ENCODE measurements around the gene SYCE3.

Gene SYCE3

GRCh38 chr22:50532824-50533796 is 29.6 kb downstream of the SYCE3 start:
- in situ Hi-C loops (cut with HindIII; ENCODE audit: low sequenced_read_pairs) = no loop called here

DNA sequence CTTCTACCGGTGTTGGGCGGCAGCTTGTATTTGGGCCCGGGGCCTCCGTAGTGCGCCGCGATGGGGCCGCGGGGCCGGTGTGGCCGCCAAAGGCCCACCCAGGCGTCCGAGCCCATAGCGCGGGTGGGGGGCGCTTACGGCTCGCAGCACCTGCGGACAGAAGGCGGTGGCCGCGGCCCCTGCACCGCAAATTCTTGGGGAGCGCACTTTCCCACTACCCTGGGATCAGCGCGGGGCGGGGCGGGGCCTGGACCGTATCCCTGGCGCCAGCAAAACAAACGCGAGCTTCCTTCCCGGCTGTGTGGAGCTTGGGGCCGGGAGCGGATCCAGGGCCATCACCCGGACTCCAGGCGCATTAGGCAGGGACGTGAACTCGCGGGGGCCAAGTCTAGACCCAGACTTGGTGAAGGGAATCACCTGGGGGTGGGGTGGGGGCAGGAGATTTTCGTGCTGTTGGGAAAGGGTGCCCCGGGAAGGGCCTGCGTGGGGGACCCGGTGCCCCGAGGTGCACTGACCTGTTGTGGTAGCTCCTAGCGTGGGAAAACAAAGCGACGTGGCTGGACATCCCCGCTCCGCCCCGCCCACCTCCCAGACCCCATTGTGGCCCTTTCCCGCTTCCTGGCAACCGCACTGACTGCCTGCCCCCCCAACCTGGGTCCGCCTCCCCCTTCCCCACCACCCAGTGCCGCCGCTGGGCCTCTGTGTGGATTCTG is 30.6 kb downstream of the SYCE3 start:
- in situ Hi-C loops (cut with HindIII; ENCODE audit: low sequenced_read_pairs) = no loop called here

- in situ Hi-C loops (cut with HindIII; ENCODE audit: low sequenced_read_pairs) = no loop called here
Measured at GRCh38 chr22:50531546-50531961, 31.2 kb downstream of the SYCE3 start.

GRCh38 chr22:50530877-50531545 is 31.7 kb downstream of the SYCE3 start:
- in situ Hi-C loops (cut with HindIII; ENCODE audit: low sequenced_read_pairs) = no loop called here

DNA sequence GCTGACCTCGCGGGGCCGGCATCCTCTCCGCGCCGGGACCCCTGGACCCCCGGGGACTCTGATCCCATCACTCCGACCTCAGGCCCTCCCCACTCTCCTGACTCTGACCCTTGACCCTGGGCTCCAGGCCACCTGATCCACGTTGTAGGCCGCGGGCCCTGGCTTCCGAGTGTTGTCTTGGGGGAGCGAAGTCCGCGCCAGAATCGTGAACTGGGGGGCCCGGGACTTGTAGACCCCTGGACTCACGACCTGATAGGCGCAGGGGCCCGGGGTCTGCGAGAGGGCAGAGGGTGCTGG is 32.2 kb downstream of the SYCE3 start:
- in situ Hi-C loops (cut with HindIII; ENCODE audit: low sequenced_read_pairs) = no loop called here

- in situ Hi-C loops (cut with HindIII; ENCODE audit: low sequenced_read_pairs) = no loop called here
Measured at GRCh38 chr22:50529897-50530579, 32.7 kb downstream of the SYCE3 start, which contains the start of gene TYMP. TSS of gene TYMP (minus strand) at chr22:50530012. CDS start at chr22:50529709, 303 bp downstream.

GRCh38 chr22:50529416-50529896 is 33.3 kb downstream of the SYCE3 start:
- in situ Hi-C loops (cut with HindIII; ENCODE audit: low sequenced_read_pairs) = no loop called here

GRCh38 chr22:50528682-50529415 is 33.9 kb downstream of the SYCE3 start:
- in situ Hi-C loops (cut with HindIII; ENCODE audit: low sequenced_read_pairs) = no loop called here

GRCh38 chr22:50527921-50528681 is 34.6 kb downstream of the SYCE3 start:
- in situ Hi-C loops (cut with HindIII; ENCODE audit: low sequenced_read_pairs) = no loop called here

DNA sequence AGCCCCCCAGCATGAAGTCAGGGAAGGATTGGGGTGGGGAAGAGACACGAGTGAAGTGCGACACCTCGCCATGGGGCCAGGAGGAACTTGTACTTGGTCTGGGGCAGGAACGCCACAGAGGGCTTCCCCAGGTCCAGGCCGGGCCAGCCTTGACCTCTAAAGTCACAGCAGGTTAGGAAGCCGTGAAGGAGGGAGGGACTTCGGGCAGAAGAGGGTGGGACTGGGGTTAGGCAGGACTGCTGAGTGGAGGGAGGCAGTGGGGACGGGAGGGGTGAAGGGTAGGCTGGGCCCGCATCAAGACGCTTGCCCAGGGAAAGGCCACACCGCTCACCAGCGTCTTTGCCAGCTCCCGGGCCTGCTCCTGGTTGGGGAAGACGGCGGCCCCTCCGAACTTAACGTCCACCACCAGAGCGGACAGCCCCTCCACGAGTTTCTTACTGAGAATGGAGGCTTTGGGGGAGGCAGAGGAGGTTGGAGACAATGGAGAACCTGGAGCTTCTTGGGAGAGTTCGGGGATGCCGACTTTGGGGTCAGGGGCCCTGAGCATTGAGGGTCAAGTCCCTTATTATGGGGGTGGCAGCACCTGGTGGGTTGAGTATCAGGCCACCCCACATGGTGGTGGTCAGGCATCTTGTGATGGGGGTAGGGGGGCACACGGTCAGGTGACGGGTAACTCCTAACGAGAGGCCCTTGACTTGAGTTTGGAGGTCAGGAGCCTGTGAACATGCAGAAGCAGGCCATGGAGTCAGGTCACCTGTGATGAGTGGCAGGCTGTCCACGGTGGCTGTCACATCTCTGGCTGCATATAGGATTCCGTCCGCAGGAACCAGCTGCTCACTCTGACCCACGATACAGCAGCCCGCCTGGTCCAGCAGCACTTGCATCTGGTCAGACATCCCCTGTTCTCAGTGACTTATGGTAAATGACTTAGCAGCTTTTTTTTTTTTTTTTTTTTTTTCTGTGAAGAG is 35.6 kb downstream of the SYCE3 start:
- in situ Hi-C loops (cut with HindIII; ENCODE audit: low sequenced_read_pairs) = no loop called here

- in situ Hi-C loops (cut with HindIII; ENCODE audit: low sequenced_read_pairs) = no loop called here
Measured at GRCh38 chr22:50526108-50526833, 36.4 kb downstream of the SYCE3 start.

- in situ Hi-C loops (cut with HindIII; ENCODE audit: low sequenced_read_pairs) = no loop called here
Measured at GRCh38 chr22:50525858-50526107, 36.9 kb downstream of the SYCE3 start.

DNA sequence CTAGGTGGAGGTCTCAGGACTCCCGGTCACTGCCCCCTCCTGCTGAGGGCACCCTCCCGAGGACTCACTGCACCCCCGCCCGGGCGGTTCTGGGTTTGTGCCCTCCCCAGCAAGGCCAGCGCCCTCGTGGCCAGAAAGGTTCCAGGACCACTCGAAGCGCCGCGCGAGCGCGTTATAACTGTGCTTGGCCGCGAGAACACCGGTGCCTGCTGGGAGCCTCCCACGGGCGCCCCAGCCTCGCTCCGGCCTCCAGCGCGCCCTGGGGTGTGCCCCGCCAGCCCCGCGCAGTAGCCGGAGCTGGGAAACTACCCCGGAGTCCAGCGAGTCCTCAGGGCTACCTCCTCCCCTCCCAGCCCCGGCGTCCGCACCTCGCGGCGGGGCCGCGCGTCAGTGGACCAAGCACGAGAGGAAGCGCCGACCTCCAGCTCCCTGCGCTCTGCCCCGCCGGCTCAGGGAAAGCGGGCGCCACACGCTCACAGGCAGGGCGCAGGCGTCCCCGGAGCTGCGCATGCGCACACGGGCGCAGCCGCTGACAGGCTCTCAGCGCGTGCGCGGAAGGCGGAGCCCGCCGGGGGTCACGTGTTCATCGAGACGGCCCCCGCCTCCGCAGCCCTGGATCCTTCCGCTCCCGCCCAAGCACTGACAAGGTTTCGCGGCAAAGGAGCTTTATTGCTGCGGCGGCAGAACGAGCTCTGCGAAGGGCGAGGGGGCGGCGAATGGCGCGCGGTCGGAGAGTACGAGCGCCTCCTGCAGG is 37.4 kb downstream of the SYCE3 start, which contains the start of gene SCO2:
SCO2 (minus strand) TSS at position 495 of the 754 bp plus-strand sequence. CDS start 1,187 bp downstream, outside the sequence.
- in situ Hi-C loops (cut with HindIII; ENCODE audit: low sequenced_read_pairs) = no loop called here

DNA sequence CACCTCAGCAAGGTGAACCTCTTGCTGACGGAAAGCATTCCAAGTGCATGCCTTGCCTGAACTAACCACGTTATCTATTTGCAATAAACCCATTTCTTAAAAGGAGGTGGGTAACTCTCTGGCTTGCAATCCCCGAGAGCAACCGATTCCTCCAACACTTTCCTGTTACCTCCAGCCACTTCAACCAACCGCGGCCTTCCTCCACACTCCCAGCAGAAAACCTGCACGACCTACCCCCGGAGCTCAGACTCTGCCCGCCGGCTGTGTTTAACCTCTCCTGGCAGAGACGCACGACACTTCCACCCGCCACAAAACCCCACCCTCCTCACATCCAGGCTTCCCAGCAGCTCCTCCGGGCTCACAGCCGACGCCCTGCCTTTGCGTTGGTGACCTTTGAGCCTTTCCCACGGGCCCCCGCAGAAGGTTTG is 38.0 kb downstream of the SYCE3 start:
- in situ Hi-C loops (cut with HindIII; ENCODE audit: low sequenced_read_pairs) = no loop called here

DNA sequence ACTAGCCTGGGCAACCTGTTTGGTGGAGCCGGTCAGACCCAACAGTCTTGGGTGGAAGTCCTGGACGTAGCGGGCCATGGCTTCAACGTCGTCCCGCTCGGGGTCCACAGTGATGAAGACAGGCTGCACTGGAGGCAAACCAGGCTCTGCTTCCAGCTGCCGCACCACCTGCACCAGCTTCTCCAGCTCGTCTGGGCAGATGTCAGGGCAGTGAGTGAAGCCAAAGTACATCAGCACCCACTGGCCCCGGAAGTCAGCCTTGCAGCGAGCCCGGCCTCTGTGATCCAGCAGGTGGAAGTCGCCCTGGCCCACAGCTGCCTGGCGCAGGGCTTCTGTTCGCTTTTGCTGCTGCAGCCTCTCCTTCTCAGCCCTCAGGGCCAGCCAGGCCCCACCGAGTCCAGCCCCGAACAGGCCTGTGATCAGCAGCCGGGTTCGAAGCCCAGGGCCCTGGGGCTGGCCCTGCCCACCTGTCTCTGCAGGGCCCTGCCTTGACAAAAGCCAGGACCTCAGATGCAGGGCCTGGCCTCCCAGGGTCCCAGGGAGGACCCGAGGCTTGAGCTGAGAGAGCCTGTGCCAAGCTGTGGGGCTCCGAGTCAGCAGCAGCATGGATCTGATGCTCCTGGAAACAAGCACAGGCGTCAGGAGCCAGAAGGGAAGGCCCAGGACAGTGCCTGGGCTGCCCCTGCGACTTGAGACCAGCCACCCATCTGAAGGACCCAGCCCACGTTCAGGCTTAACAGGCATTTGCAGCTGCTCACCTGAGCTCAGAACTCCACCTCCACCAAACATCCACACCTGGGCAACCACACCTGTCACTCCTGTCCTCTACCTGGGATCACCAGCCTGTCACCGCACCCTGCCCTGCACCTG is 38.7 kb downstream of the SYCE3 start:
- in situ Hi-C loops (cut with HindIII; ENCODE audit: low sequenced_read_pairs) = no loop called here

DNA sequence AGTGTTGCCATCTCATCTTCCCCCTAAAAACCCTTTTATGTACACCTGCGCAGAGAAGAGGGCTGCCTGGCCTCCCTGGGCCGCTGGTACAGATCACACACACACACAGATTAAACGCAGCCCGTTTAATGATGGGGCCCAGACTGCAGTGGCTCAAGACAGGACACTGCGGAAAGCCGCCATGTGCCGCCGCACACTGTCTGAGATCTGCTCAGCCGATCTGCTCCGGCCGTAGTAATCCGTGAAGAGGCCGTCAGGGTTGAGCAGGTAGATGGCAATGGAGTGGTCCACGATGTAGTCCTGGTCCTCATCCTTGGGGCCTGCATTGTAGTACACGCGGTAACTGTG is 39.3 kb downstream of the SYCE3 start:
- in situ Hi-C loops (cut with HindIII; ENCODE audit: low sequenced_read_pairs) = no loop called here

Measured in DLD1 (cell line).